SU-DHL-6 (cell line): ENCODE data around the gene ABCF2.

Experiments
- EZH2phosphoT487 ChIP-seq: fragments of 200-600 bp; sonication (generic), shearing (Covaris generic); conservative IDR thresholded peaks from 2 replicates; pipeline ENCODE4 v1.6.1; 2018; ENCODE audit warnings: mild to moderate bottlenecking, antibody characterized with exemption, low read length, moderate library complexity, mixed read lengths
- TF ChIP-seq, protein P1 (sequence below): fragments of 200-600 bp; sonication (generic); IDR thresholded peaks from one replicate; pipeline ENCODE4 v1.5.1; 2017; ENCODE audit warnings: antibody characterized with exemption, mild to moderate bottlenecking, low read length, moderate library complexity; ENCODE audit not compliant: insufficient read depth, poor library complexity, severe bottlenecking

DNA sequence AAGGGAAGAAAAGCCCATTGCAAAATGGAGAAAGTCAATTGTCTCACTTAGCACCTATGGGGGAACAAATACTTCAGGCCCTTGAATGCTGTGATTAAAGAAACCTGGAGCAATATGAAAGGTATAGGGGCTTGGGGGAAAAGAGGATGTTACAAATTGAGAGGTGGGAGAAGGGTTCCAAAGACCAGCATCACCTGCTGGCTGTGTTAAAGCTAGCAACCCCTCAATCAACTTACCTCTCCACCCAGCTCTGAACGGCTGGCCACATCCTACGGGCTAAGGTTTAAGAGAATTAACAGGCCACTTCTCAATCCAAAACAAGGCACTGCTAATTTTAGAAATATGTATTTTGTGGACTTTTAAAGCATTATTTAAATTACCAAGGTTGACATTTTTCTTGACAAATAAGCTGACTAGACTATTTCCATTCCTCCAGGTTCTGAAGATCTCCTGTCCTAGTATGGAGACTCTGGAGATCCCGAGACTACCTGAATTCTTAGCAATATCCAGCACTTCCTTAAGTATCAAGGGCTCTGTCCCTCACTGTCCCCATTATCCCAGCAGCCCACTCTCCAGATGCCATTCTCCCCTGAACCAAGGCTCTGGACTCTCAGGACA is 15.7 kb downstream of the ABCF2 start:
- TF ChIP-seq, protein P1, sequence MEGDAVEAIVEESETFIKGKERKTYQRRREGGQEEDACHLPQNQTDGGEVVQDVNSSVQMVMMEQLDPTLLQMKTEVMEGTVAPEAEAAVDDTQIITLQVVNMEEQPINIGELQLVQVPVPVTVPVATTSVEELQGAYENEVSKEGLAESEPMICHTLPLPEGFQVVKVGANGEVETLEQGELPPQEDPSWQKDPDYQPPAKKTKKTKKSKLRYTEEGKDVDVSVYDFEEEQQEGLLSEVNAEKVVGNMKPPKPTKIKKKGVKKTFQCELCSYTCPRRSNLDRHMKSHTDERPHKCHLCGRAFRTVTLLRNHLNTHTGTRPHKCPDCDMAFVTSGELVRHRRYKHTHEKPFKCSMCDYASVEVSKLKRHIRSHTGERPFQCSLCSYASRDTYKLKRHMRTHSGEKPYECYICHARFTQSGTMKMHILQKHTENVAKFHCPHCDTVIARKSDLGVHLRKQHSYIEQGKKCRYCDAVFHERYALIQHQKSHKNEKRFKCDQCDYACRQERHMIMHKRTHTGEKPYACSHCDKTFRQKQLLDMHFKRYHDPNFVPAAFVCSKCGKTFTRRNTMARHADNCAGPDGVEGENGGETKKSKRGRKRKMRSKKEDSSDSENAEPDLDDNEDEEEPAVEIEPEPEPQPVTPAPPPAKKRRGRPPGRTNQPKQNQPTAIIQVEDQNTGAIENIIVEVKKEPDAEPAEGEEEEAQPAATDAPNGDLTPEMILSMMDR: no peak
- TF ChIP-seq EZH2phosphoT487: no peak
